SU-DHL-6 (cell line): ENCODE results near the gene RAD51B.

Experiments
- H2AFZ ChIP-seq: fragments of 200-600 bp; sonication (generic); 2 replicates; pipeline ENCODE4 v1.6.1; 2014; ENCODE audit warnings: low read depth, mild to moderate bottlenecking, moderate library complexity, mixed read lengths, antibody characterized with exemption, low read length; ENCODE audit not compliant: severe bottlenecking
- H3F3A ChIP-seq: fragments of 200-600 bp; shearing (Covaris generic); 2 replicates; pipeline ENCODE4 v1.6.0; 2016; ENCODE audit warnings: antibody characterized with exemption, mild to moderate bottlenecking; ENCODE audit not compliant: insufficient read depth
- H3K27ac ChIP-seq: fragments of 200-600 bp; sonication (generic); 2 replicates; pipeline ENCODE4 v1.5.1; 2016; ENCODE audit warnings: low read depth, mild to moderate bottlenecking, low read length, moderate library complexity, mixed read lengths
- H3K27me3 ChIP-seq: fragments of 200-600 bp; sonication (generic), shearing (Covaris generic); 2 replicates; pipeline ENCODE4 v1.6.0; 2014; ENCODE audit warnings: mild to moderate bottlenecking, low read length
- H3K36me3 ChIP-seq: fragments of 200-600 bp; sonication (generic); 2 replicates; pipeline ENCODE4 v1.6.1; 2014; ENCODE audit warnings: mild to moderate bottlenecking, low read length, mixed read lengths
- H3K4me2 ChIP-seq: fragments of 300-600, 200-600 bp; shearing (Covaris generic), sonication (generic); 2 replicates; pipeline ENCODE4 v1.6.0; 2014; ENCODE audit warnings: low read length, low read depth, mild to moderate bottlenecking; ENCODE audit not compliant: poor library complexity, severe bottlenecking
- H3K4me3 ChIP-seq: fragments of 200-600 bp; sonication (generic); 2 replicates; pipeline ENCODE4 v1.5.1; 2014; ENCODE audit warnings: antibody characterized with exemption, low read length, mild to moderate bottlenecking, mixed read lengths; ENCODE audit not compliant: insufficient read depth, poor library complexity, severe bottlenecking
- H3K79me2 ChIP-seq: fragments of 200-600 bp; sonication (generic); 2 replicates; pipeline ENCODE4 v1.6.1; 2014; ENCODE audit warnings: mild to moderate bottlenecking, low read length, moderate library complexity; ENCODE audit not compliant: insufficient read depth
- H3K9ac ChIP-seq: fragments of 200-600 bp; sonication (generic); 2 replicates; pipeline ENCODE4 v1.7.0; 2014; ENCODE audit warnings: mild to moderate bottlenecking, low read length
- H3K9me2 ChIP-seq: fragments of 200-600 bp; sonication (generic); replicated peaks from 2 replicates; pipeline ENCODE4 v1.6.1; 2014; ENCODE audit warnings: low read length; ENCODE audit not compliant: insufficient read depth
- H3K9me3 ChIP-seq: fragments of 200-600 bp; sonication (generic); 2 replicates; pipeline ENCODE4 v1.6.1; 2014; ENCODE audit warnings: low read length, mixed read lengths; ENCODE audit not compliant: insufficient read depth
- H4K20me1 ChIP-seq: fragments of 200-600 bp; sonication (generic); 2 replicates; pipeline ENCODE4 v1.6.1; 2014; ENCODE audit warnings: low read depth, mild to moderate bottlenecking, antibody characterized with exemption, low read length, moderate library complexity, mixed read lengths
- EZH2phosphoT487 ChIP-seq: fragments of 200-600 bp; sonication (generic), shearing (Covaris generic); conservative IDR thresholded peaks from 2 replicates; pipeline ENCODE4 v1.6.1; 2018; ENCODE audit warnings: mild to moderate bottlenecking, antibody characterized with exemption, low read length, moderate library complexity, mixed read lengths
- TF ChIP-seq, protein P1 (sequence below): fragments of 200-600 bp; sonication (generic); IDR thresholded peaks from one replicate; pipeline ENCODE4 v1.5.1; 2017; ENCODE audit warnings: antibody characterized with exemption, mild to moderate bottlenecking, low read length, moderate library complexity; ENCODE audit not compliant: insufficient read depth, poor library complexity, severe bottlenecking

The RAD51B gene

DNA sequence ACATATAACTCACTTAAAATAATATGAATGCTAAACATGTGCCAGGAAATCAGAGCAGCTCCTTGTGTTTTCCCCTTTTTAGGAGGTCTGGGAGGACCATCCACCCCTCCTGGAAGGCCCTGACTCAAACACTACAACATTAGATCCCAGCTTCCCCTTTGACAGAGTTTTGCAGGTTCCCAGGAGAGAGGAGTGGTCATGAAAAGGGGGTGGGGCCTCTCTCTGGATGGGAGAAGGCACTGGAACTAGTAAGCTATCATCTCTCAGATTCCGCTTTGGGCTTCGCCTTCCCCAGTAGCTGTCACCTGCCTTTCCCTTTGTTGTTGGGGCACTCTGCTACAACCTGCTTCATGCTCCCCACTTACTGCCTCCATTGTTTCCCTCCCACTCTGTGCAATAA, 824.1 kb downstream of the RAD51B start:
- no peak for TF ChIP-seq EZH2phosphoT487
- TF ChIP-seq, protein P1, sequence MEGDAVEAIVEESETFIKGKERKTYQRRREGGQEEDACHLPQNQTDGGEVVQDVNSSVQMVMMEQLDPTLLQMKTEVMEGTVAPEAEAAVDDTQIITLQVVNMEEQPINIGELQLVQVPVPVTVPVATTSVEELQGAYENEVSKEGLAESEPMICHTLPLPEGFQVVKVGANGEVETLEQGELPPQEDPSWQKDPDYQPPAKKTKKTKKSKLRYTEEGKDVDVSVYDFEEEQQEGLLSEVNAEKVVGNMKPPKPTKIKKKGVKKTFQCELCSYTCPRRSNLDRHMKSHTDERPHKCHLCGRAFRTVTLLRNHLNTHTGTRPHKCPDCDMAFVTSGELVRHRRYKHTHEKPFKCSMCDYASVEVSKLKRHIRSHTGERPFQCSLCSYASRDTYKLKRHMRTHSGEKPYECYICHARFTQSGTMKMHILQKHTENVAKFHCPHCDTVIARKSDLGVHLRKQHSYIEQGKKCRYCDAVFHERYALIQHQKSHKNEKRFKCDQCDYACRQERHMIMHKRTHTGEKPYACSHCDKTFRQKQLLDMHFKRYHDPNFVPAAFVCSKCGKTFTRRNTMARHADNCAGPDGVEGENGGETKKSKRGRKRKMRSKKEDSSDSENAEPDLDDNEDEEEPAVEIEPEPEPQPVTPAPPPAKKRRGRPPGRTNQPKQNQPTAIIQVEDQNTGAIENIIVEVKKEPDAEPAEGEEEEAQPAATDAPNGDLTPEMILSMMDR, result no peak
- Histone ChIP-seq H4K20me1 (no peaks in the 10 kb centered on the region), H3F3A (no peaks in the 10 kb centered on the region), H2AFZ (no peak overlapping the region), H3K27ac (no peak overlapping the region), H3K79me2 (no peaks in the 10 kb centered on the region), H3K4me3 (no peak overlapping the region), H3K36me3 (peaks cover 15% of the 10 kb centered on the region; the same call in 1 of the 2 replicates), H3K9me2 (no peaks in the 10 kb centered on the region), H3K27me3 (no peaks in the 10 kb centered on the region), H3K9me3 (peaks cover 12% of the 10 kb centered on the region; the same call in 1 of the 2 replicates), H3K9ac (no peak overlapping the region), H3K4me2 (no peak overlapping the region)

DNA sequence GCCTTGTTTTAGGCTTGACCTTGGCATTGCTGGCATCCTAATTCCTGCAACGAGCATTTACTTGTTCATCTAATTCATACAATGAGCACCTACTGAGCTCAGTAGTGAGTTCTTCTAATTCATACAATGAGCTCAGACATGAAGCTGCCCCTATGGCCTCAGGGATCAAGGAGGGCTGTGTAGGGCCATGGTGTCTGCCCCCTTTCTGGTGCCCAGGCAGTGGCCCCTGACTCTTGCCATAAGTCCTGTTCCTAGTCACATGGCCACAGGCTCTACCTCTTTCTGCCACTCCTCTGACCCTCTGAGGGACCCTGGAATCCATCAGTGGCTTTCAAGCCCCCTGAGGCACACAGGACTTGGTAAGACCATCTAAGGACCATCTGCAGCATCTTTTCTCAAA, 824.5 kb downstream of the RAD51B start:
- Histone ChIP-seq H3K9ac (no peak overlapping the region), H3K79me2 (no peaks in the 10 kb centered on the region), H3K4me3 (no peak overlapping the region), H3K9me2 (no peaks in the 10 kb centered on the region), H3K9me3 (peaks cover 12% of the 10 kb centered on the region; the same call in 1 of the 2 replicates), H3F3A (no peaks in the 10 kb centered on the region), H4K20me1 (no peaks in the 10 kb centered on the region), H3K27ac (no peak overlapping the region), H3K4me2 (no peak overlapping the region), H3K36me3 (peaks cover 15% of the 10 kb centered on the region; the same call in 1 of the 2 replicates), H3K27me3 (no peaks in the 10 kb centered on the region), H2AFZ (no peak overlapping the region)
- TF ChIP-seq, protein P1, result no peak
- no peak for TF ChIP-seq EZH2phosphoT487

DNA sequence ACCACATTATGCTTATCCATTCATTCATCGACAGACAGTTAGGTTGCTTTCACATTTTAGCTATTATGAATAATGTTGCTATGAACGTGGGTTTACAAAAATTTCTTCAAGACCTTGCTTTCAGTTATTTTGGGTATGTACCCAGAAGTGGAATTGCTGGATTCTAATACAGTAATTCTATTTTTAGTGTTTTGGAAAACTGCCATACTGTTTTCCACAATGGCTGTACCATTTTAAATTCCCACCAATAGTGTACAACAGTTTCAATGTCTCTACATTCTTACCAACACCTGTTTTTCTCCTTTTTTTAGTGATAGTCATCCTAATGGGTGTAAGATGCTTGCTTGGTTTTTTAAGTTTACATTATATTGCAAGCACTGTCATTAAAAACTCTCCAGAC, 825.8 kb downstream of the RAD51B start:
- TF ChIP-seq EZH2phosphoT487, result no peak
- TF ChIP-seq, protein P1, result no peak
- H3K79me2 ChIP-seq, result no peaks in the 10 kb centered on the region
- no peak overlapping the region for H3K4me2 ChIP-seq
- no peaks in the 10 kb centered on the region for H3K9me2 ChIP-seq
- H3K27ac ChIP-seq, result no peak overlapping the region
- no peaks in the 10 kb centered on the region for H3F3A ChIP-seq
- H3K9ac ChIP-seq, result no peak overlapping the region
- H3K9me3 ChIP-seq, result peaks cover 12% of the 10 kb centered on the region; the same call in 1 of the 2 replicates
- no peak overlapping the region for H3K4me3 ChIP-seq
- H3K36me3 ChIP-seq, result peaks cover 15% of the 10 kb centered on the region; the same call in 1 of the 2 replicates
- H4K20me1 ChIP-seq, result no peaks in the 10 kb centered on the region
- no peak overlapping the region for H2AFZ ChIP-seq
- no peaks in the 10 kb centered on the region for H3K27me3 ChIP-seq
